Thyroid gland (tissue), 4 donors: Measurements from ENCODE around the gene SCD5. TPM values are rescaled to one million over a fixed set of nuclear protein-coding genes. Genes with fewer than 3 reads are reported as not detected.
"Not testable (repeated sequence)": the region's sequence is repeated elsewhere in the genome, so short reads cannot be mapped to it uniquely, and the experiment has no call there.

ENCODE experiments used
- DNase-seq, 2 donors: peaks; one replicate each; pipeline ENCODE4 v3.0.0-alpha.2; 2019
- H3K27ac ChIP-seq, 3 donors: fragments of 200-600 bp; sonication (generic); 1 replicate in 2 of 3; 2 replicates in 1 of 3; pipeline ENCODE4 v1.5.1; 2016 to 2019; ENCODE audit warnings: mild to moderate bottlenecking in 1 of 3, moderate library complexity in 1 of 3
- H3K27me3 ChIP-seq: fragments of 200-600 bp; sonication (generic); one replicate; pipeline ENCODE4 v1.5.1; 2019
- H3K36me3 ChIP-seq, 2 donors: fragments of 200-600 bp; sonication (generic); one replicate each; pipeline ENCODE4 v1.5.1; 2016 to 2019
- H3K4me1 ChIP-seq, 2 donors: fragments of 200-600 bp; sonication (generic); one replicate each; pipeline ENCODE4 v1.5.1; 2017 to 2019
- H3K4me3 ChIP-seq, 3 donors: fragments of 200-600 bp; sonication (generic); replicated peaks in 1 of 3; 1 replicate in 2 of 3; 2 replicates in 1 of 3; pipeline ENCODE4 v1.5.1; 2016; ENCODE audit warnings: mild to moderate bottlenecking in 1 of 3
- H3K9me3 ChIP-seq: fragments of 200-600 bp; sonication (generic); one replicate; pipeline ENCODE4 v1.5.1; 2017
- CTCF ChIP-seq, 6 experiments: fragments of 200-600 bp in 3 of 6; fragments of 450-650 bp in 3 of 6; sonication (generic) in 3 of 6; IDR thresholded peaks; one replicate each; pipeline ENCODE4 v1.5.1; 2016 to 2019; ENCODE audit warnings: antibody characterized with exemption in 6 of 6, mild to moderate bottlenecking in 2 of 6, inconsistent platforms in 1 of 6, moderate library complexity in 1 of 6
- POLR2A ChIP-seq, 2 donors: fragments of 450-650 bp; IDR thresholded peaks; one replicate each; pipeline ENCODE4 v1.6.1; 2017; ENCODE audit warnings: antibody characterized with exemption in 2 of 2, mild to moderate bottlenecking in 2 of 2, moderate library complexity in 1 of 2
- WGBS, 2 donors: methylation state at CpG; one replicate each; pipeline ENCODE4 v1.1.5; 2017; 5-methylcytosine and 5-hydroxymethylcytosine counted together
- intact Hi-C: fragments of 100-400 bp; cut with DNase I; formaldehyde crosslinking; loops from one replicate; pipeline ENCODE4 v1.15.1; 2023
- total RNA-seq, 4 donors: library from RNA; depleted of rRNA; stranded (reverse); fragments of >200 nt; gene quantifications; one replicate each; pipeline ENCODE4 v1.2.3, GENCODE V29; 2016

The SCD5 gene
- total RNA-seq, 4 donors from 2014 or later = 47.0 to 96.4 (median 54.8) TPM

- H3K9me3 ChIP-seq = no peaks in the 10 kb centered on the region
- no peaks in the 10 kb centered on the region for H3K4me1 ChIP-seq
- no peak for DNase-seq
- peaks cover 66 to 82% of the 10 kb centered on the region in 2 donors for H3K36me3 ChIP-seq
- WGBS, 2 donors = 89 to 91% methylated on average over 3 of the region's 3 CpGs
- H3K27me3 ChIP-seq = no peaks in the 10 kb centered on the region
- no peak overlapping the region for H3K4me3 ChIP-seq
- TF ChIP-seq POLR2A (IDR thresholded peaks at IDR 0.05) (no peak), CTCF (IDR thresholded peaks at IDR 0.05) (no peak)
- intact Hi-C loops = loop anchor here (10.0 kb wide), 1 partner anchor 49 kb away; no protein-coding TSS in a partner anchor
- H3K27ac ChIP-seq = no peak overlapping the region
Observed at GRCh38 chr4:82825425-82825824, 26.8 kb upstream of the SCD5 start.

DNA sequence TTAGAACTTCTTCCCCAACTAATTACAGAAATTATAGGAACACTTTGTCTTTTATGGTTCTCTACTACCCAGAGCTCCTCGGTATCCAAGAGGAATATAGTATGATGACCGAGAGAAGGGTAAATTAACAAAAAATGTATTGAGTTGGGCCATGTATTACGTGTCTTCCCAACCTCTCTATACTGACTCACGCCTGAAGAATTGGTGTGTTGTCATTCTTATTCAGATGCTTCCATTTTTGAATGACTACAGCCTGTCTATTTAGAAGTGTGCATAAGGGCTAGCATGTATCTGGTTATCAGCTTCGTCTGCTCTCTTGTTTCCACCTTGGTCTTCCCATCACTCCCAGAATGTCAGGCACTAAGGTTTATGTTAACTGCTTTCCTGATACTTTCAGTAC, 24.5 kb upstream of the SCD5 start:
- no peak for DNase-seq
- intact Hi-C loops = loop anchor here (10.0 kb wide), 1 partner anchor 52 kb away; no protein-coding TSS in a partner anchor
- no peak overlapping the region for H3K27ac ChIP-seq
- TF ChIP-seq CTCF (IDR thresholded peaks at IDR 0.05) = no peak
- TF ChIP-seq POLR2A (IDR thresholded peaks at IDR 0.05) = no peak
- H3K27me3 ChIP-seq = no peaks in the 10 kb centered on the region
- H3K36me3 ChIP-seq = peaks cover 84 to 90% of the 10 kb centered on the region in 2 donors
- H3K4me1 ChIP-seq = no peaks in the 10 kb centered on the region
- no peak overlapping the region for H3K4me3 ChIP-seq
- H3K9me3 ChIP-seq = no peaks in the 10 kb centered on the region
- 94 to 95% methylated on average over 5 of the region's 5 CpGs for WGBS, 2 donors

- Histone ChIP-seq H3K4me1 (no peaks in the 10 kb centered on the region), H3K36me3 (peaks cover 79 to 80% of the 10 kb centered on the region in 2 donors), H3K27ac (no peak overlapping the region), H3K4me3 (no peak overlapping the region), H3K9me3 (no peaks in the 10 kb centered on the region), H3K27me3 (no peaks in the 10 kb centered on the region)
- 56 to 62% methylated on average over 2 of the region's 2 CpGs for WGBS, 2 donors
- DNase-seq = no peak
- TF ChIP-seq POLR2A (IDR thresholded peaks at IDR 0.05) (no peak), CTCF (IDR thresholded peaks at IDR 0.05) (no peak)
- intact Hi-C loops = loop anchor here (10.0 kb wide), 1 partner anchor 54 kb away; no protein-coding TSS in a partner anchor
Observed at GRCh38 chr4:82820689-82821088, 22.1 kb upstream of the SCD5 start.

DNA sequence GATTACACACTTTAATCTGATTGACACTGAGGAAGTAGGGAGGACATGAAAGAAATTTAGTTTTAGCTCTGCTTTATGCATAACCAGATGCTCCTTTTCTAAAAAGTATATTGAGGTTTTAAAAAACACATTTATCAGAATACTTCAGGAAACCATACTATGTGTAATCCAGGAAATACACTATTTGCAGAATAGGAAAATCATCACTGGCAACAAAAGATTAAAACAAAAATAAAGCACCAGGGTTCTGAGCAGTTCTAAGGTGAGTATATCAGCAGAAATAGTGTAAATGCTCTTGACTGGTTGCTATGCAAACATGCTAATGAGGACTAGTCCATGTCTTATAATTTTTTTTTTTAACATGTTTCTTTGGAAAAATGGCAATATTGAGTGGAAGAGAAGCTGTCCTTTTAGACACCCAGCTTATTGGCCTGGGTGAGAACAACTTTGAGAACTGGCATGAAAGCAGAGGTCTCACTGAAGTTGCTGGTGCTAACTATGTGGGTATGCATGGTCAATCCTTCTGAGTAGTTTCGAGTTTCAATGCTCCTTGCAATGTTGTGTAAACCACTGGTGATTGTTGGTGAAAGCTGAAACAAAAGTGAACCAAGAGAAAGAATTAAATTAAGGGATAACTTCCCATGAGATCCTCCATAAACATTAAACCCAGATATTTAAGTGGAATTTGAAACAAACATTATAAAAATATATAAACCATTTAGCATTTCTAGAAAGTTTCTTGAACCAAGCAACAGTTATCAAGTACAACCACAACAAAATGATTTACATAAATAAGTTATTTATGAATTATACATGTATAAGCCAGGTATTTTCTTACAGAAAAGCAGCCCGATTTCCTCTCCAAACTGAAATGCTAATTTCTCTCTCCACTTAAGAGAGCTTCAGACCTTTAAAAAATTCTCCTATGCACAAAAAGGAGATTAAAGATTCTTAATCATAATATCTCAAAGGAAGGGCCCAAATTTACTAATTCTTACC, 20.4 kb upstream of the SCD5 start:
- Histone ChIP-seq H3K9me3 (no peaks in the 10 kb centered on the region), H3K27me3 (no peaks in the 10 kb centered on the region), H3K27ac (no peak overlapping the region), H3K4me1 (no peaks in the 10 kb centered on the region), H3K36me3 (peaks cover 63 to 68% of the 10 kb centered on the region in 2 donors), H3K4me3 (no peak overlapping the region)
- TF ChIP-seq POLR2A (IDR thresholded peaks at IDR 0.05) (no peak), CTCF (IDR thresholded peaks at IDR 0.05) (no peak)
- 82 to 90% methylated on average over 2 of the region's 2 CpGs for WGBS, 2 donors
- intact Hi-C loops = no loop called here
- no peak for DNase-seq

- H3K4me3 ChIP-seq, H3K4me1 ChIP-seq, H3K27me3 ChIP-seq, DNase-seq, H3K9me3 ChIP-seq, H3K27ac ChIP-seq, intact Hi-C loops: not testable (repeated sequence)
- WGBS, 2 donors = 97 to 99% methylated on average over 6 of the region's 6 CpGs
- H3K36me3 ChIP-seq = peaks cover 43 to 49% of the 10 kb centered on the region in 2 donors
Observed at GRCh38 chr4:82816874-82817273, 18.3 kb upstream of the SCD5 start.
